Activated T-cell treated with anti-CD3 and anti-CD28 coated beads, Interleukin-2, amount 50 U/mL, for 48 hours (primary cell): ENCODE data around the gene HTR1D.

Source experiments
- DNase-seq, 2 experiments: peaks; one replicate each; pipeline ENCODE4 v3.0.0-alpha.2; 2020

HTR1D gene

GRCh38 chr1:23178950-23179349 lies 38.4 kb downstream of the HTR1D start:
- no peak for DNase-seq

- DNase-seq = no peak
These were observed 38.9 kb downstream of the HTR1D start for GRCh38 chr1:23178414-23178813.

- peak; percentile 68 to 73 for DNase-seq
These were observed 39.6 kb downstream of the HTR1D start for GRCh38 chr1:23177438-23178380.

GRCh38 chr1:23177031-23177430 lies 40.3 kb downstream of the HTR1D start:
- no peak for DNase-seq

GRCh38 chr1:23174426-23175110 lies 42.7 kb downstream of the HTR1D start:
- DNase-seq = no peak

GRCh38 chr1:23171181-23171755 lies 46.0 kb downstream of the HTR1D start:
- no peak for DNase-seq

GRCh38 chr1:23169727-23170335 lies 47.5 kb downstream of the HTR1D start:
- DNase-seq = peak in 1 of 2 experiments; percentile 43

- no peak for DNase-seq
These were observed 48.1 kb downstream of the HTR1D start for GRCh38 chr1:23169195-23169575.

GRCh38 chr1:23168445-23169194 lies 48.7 kb downstream of the HTR1D start, which contains the start of gene LUZP1:
Gene LUZP1, minus strand, starts transcription at chr1:23168856.
- DNase-seq = peak; percentile 88 to 89

- peak in 1 of 2 experiments; percentile 42 for DNase-seq
These were observed 49.2 kb downstream of the HTR1D start for GRCh38 chr1:23168079-23168444.

- DNase-seq = peak; percentile 43 to 58
These were observed 49.8 kb downstream of the HTR1D start for GRCh38 chr1:23167353-23168078.

- no peak for DNase-seq
These were observed 50.4 kb downstream of the HTR1D start for GRCh38 chr1:23166854-23167253.

- no peak for DNase-seq
These were observed 53.9 kb downstream of the HTR1D start for GRCh38 chr1:23163395-23163794.

- DNase-seq = no peak
These were observed 57.1 kb downstream of the HTR1D start for GRCh38 chr1:23159963-23160877.

- no peak for DNase-seq
These were observed 60.4 kb downstream of the HTR1D start for GRCh38 chr1:23156940-23157339.

- DNase-seq = no peak
These were observed 64.2 kb downstream of the HTR1D start for GRCh38 chr1:23152966-23153684.

GRCh38 chr1:23150742-23151141 lies 66.6 kb downstream of the HTR1D start:
- no peak for DNase-seq

- no peak for DNase-seq
These were observed 67.2 kb downstream of the HTR1D start for GRCh38 chr1:23150125-23150524.

GRCh38 chr1:23149114-23149513 lies 68.2 kb downstream of the HTR1D start:
- no peak for DNase-seq

- no peak for DNase-seq
These were observed 69.2 kb downstream of the HTR1D start for GRCh38 chr1:23148084-23148483.
